GM12872 (cell line): ENCODE measurements around the gene TRIM17.

Source experiments
- CTCF ChIP-seq: IDR thresholded peaks from 3 replicates; pipeline ENCODE4 v1.5.1; 2011; ENCODE audit warnings: low read depth, mild to moderate bottlenecking, low read length, moderate library complexity; ENCODE audit not compliant: insufficient read depth

TRIM17 gene

GRCh38 chr1:228365271-228366061 lies 51.2 kb downstream of the TRIM17 start:
- TF ChIP-seq CTCF = no peak

- TF ChIP-seq CTCF = no peak
These were observed 51.9 kb downstream of the TRIM17 start for GRCh38 chr1:228364706-228365213.

- TF ChIP-seq CTCF = no peak
These were observed 52.5 kb downstream of the TRIM17 start for GRCh38 chr1:228364068-228364705.

GRCh38 chr1:228363686-228364067 lies 53.0 kb downstream of the TRIM17 start:
- TF ChIP-seq CTCF = no peak

- no peak for TF ChIP-seq CTCF
These were observed 53.7 kb downstream of the TRIM17 start for GRCh38 chr1:228362884-228363450.

- TF ChIP-seq CTCF = no peak
These were observed 54.3 kb downstream of the TRIM17 start for GRCh38 chr1:228362141-228362883.
